Activated T-helper 1 cell treated with Interleukin-2 at 50 U/mL for 16 hours (primary cell): ENCODE measurements around the gene RFX8.
"Not testable (repeated sequence)": the region's sequence is repeated elsewhere in the genome, so short reads cannot be mapped to it uniquely, and the experiment has no call there.

Experiments
- DNase-seq: peaks from one replicate; pipeline ENCODE4 v3.0.0-alpha.2; 2020; ENCODE audit warnings: low read depth

RFX8 gene

DNA sequence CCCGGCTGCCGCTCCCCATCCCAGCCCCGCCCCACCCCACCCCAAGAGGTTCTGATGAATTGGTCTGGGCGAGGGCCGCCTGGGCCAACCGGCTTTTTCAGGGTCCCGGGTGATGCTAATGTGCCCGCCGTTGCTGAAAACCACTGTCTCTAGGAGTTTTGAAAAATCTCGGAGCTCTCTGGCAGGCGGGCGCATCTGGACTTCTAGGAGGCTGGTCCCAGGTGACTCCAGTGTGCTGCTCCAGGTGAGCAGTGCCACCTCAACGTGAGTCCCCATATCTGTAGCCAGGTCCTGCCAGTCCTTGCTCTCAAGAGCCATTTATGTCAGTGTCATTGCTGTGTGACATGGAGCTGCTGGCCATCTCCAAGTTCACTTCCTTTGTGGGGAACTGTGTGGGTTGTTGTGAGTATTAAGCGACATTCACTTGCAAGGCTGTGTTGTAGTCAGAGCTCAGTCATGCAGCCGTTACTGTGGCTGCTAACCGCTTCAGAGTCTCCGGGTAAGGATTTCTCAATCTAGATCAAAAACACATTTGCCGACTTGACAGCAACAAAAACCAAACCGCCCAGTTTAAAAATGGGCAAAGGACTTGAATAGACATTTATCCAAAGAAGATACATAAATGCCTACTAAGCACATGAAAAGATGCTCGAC is at the start of gene RFX8:
TSS of gene RFX8 (minus strand) at position 382 of the 654 bp plus-strand sequence. CDS start 8,264 bp downstream, outside the sequence.
- DNase-seq: peak; percentile 9

DNA sequence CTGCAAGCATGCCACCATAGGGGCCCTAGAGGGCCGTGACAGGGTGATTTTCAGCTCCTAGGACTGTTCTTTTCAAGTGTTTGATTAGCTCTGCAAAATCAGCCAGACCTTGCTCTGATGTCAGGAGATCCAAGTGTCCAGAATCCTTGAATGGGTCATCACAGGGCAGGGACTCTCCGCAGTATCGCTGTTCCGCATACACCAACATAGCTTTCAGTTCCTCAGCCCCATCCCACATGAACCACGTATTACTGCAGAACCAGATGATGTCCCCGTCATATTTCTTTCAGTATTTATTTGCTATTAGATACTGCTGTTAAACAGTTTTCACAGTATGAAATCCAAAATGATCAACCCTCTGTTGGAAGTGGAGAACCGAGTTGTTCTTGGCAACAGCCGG is 46.6 kb upstream of the RFX8 start:
- DNase-seq: no peak

DNA sequence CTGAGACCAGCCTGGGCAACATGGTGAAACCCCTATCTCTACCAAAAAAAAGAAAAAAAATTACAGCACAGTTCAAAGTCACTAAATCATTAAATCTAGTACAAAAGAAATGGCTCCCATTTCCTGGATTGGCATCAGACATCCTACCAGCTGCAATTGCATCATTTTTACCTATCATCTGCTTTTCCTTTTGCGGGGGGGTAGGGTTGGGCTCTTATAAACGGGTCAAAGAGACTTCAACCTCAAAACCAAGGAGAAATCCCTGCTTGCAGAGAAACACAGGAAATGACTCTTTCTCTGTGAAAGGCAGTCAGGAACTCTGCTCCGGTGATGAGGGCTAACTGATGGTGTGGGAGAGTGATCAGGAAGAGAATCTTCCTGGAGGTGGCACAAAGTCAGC is 45.3 kb upstream of the RFX8 start:
- DNase-seq: no peak

DNA sequence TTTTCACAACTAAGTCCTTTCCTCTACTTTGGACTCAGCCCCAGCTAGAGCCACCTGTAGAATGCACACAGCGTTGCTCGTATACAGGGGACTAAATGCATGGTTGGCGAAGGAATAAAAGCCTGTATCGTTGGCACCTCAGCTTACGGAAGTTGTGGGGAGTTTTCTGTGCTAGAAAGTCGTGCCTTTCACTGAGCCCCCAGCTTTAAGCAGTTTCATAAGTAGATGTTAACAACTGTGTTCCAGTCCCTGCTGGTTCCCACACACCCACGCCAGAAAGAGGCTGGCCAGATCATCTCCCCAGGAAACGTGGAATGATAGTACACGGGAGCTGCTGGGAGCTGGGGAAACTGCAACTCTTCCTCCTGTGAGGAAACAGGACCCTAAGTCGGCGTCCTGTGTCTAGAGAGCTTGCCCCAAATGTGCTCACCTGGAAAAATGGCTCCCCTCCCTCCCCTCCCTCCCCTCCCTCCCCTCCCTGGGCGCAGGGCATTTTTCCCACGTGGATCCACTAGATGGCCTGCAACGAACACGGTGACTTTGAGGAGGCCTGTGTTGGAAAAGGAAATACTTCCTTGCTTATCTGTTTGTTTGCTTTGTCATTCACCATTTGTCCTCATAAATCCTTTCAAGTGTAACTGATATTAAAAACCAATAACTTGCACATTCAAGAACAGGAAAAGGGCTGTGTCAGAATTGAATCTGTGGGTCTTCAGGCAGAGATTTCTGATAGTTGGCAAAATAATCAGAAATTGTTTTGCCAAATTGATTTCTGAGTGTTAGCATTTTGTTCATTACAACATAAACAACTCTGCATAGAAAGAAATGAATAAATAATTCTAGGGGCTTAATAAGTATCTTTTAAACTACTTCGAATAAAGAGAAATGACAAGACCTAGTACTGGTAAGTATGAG is 43.9 kb upstream of the RFX8 start:
- DNase-seq: no peak

DNA sequence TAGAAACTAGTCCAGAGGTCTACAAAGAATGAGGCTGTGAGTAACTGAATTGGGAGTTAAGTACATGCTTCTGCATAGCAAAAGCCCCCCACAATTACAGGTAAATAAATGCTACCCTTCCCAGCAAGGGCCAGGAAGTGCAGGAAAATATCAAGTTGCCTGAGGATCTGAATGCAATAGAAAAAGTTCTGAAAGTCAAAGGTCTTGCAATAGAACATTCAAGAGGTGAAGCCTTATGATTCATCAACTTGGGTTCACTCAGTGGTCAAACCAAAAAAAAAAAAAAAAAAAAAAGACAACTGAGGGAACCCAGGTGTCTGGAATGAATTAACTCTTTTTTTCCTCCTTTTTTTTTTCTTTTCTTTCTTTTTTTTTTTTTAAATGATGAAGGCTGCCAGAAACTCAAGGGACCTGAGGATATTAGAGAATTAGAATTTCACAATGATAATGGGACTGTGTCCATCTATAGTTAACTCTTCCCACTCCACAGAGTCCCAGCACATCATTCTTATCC is 42.9 kb upstream of the RFX8 start:
- DNase-seq: no peak

DNA sequence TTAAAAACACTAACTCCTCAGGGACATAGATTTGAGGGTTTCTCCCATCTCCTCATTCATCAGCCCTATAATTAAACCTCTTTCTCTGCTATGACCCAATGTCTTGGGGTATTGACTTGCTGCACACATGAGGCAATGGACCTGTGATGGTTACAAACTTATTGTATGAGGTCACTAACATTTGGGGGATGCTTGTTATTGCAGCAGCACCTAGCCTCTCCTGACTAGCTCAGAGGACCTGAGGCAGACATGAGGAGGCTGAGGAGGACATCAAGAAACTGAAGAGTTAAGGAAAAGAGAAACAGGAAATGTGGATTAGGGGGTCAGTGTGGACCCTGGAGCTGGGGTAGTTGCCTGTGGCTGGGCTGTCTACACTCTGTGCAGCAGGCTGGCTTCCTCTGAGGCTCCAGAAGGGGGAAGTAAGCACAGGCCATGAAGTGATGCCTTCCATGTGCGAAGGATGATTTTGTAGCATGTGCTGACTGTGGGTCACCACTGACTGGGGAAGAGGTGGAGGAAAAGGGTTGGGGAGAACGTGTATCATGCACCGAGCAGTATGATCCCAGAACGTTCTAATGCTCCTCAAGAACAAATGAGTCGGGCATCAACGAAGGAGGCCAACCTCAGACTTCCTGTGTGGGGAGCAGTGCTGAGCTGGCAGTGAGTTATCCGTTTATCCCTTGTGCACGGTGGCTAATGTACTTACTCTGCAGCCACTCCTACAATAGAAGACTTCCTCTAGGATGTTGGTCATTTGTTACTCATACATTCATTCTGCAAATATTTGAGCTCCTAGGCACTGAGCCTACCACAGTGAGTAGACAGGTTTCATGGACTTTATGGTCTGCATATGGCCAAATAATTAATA is 42.1 kb upstream of the RFX8 start:
- no peak for DNase-seq

DNA sequence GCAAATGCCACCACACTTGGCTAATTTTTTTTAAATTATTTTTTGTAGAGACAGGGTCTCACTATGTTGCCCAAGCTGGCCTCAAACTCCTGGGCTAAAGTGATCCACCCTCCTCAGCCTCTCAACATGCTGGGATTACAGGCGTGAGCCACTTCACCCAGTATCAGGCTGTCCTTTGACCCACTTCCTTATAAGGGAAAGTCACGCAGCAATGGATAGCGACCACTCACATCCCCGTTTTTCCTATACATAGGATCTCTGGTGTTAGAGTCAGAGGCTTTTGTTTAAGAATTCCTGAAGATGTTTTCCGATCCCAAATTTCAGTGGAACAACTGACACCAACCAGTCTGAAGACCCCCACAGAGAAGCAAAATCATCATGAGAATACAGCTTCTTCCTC is 41.4 kb upstream of the RFX8 start:
- no peak for DNase-seq

DNA sequence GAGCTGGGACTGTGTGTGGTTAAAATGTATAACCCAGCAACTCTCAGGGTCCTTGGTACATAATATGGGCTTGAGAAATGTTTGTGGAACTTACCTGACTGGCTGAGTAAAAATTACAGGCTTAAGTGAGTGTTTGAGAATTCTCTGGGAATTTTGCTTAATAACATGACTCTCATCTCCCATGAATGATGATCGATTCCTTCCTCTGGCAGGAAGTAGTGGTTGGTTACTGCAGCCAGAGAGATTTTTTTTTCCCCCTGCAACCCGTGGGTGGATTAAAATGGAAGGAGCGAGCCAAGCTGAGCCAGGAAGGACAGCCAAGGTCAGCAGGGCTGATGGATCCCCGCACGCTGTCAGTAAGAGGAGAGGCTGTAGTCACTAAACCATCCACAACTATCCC is 40.6 kb upstream of the RFX8 start:
- DNase-seq: no peak

DNA sequence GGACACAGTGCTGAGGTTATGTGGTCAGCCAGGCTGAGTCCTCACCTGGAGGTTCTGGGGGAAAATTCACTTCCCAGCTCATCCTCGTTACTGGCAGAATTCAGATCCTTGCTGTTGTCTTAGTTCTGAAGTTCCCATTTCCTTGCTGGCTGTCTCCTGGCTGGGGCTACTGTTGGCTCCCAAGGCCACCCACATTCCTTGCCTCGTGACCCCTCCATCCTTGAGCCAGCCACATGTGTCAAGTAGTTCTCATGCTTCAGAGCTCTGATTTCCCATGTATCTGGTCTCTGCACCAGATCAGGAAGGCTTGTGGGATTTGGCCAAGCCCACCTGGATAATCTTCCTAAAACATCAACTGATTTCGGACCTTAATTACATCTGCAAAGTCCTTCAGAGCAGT is 38.1 kb upstream of the RFX8 start:
- DNase-seq: no peak

DNA sequence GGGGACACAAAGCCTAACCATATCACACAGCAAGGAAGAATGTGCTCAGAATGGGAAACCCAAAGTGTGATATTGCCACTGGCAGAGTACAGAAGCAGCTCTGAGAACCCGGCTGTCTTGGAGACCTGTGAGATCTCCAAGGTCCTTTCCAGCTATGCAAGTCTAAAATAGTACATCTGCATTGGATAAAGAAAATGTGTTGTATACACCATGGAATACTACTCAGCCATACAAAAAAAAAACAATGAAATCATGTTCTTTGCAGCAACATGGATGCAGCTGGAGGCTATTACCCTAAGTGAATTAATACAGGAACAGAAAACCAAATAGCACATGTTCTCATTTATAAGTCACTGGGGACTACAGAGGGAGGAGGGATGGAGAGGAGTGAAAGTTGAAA is 36.5 kb upstream of the RFX8 start:
- no peak for DNase-seq

DNA sequence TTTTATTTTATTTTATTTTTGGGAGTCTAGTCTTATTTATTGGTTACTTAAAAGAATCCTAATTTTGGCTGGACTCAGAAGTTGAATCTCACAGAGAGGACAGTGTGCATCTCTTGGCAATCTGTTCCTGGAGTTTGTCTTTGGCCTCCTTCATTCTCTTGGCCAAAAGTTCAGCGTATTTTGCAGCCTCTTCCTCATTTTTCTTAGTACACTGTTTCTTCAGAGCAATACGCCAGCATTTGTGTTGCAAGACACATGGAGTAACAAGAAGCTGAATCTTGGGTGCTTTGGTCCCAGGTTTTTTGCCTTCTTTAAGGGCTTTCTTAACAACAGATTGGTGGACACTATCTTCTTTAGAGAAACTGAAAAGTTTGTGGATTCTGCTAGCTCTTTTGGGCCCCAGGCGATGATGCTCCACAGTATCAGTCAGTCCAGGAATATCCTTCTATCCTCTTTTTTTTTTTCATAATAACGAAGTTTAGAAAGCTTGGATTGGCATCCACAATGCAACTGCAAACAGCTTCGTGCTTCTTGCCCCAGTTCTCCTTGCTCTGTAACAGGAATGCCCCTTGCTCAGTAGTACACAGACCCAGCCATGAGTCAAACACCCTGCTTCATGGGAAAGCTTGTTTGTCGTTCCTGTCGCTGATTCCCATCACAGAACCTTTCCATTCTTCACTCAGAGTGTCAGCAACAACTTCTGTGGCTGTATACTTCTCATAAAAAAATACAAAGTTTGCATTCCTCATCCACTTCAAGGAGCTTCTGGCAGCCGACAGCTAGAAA is 34.8 kb upstream of the RFX8 start:
- no peak for DNase-seq

DNA sequence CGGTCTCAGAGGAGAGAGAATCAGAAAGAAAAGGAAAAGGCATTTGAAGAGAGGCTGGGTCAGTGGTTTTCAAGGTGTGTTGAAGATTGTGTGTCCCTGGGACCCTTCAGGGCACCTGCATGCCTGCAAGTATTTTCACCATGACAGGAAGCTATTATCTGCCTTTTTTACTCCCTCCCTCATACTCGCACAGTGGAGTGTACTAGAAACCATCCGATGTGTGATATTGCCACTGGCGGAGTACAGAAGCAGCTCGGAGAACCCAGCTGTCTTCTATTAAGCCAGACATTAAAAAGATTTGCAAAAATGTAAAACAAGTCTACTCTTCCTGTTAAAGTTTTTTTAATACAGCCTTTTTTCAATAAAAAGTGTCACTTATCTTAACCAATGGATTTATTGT is 33.7 kb upstream of the RFX8 start:
- DNase-seq: no peak

DNA sequence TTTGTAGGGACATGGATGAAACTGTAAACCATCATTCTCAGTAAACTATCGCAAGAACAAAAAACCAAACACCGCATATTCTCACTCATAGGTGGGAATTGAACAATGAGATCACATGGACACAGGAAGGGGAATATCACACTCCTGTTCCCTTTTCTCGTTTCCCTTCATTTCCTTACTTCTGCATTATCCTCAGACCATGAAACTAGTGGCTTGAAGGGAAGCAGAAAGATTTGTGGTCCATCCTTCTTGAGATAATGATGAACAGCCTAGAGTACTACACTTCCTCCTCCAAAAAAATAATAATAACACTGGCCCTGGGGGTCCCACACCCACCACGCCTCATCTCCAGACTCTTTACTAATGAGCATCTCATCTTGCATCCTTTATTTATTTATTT is 30.4 kb upstream of the RFX8 start:
- DNase-seq: not testable (repeated sequence)

DNA sequence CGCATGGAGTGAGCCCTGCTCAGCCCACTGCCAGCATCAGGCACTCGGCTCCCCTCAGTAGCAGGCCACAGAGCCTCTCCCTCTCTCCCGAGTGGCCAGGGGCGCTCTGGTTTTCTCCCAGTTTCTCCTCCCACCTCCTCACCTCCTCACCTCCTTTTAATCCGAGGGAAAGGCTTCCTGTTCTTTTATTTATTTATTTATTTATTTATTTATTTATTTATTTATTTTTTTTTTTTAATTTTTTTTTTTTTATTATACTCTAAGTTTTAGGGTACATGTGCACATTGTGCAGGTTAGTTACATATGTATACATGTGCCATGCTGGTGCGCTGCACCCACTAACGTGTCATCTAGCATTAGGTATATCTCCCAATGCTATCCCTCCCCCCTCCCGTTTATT is 29.8 kb upstream of the RFX8 start:
- DNase-seq: not testable (repeated sequence)

DNA sequence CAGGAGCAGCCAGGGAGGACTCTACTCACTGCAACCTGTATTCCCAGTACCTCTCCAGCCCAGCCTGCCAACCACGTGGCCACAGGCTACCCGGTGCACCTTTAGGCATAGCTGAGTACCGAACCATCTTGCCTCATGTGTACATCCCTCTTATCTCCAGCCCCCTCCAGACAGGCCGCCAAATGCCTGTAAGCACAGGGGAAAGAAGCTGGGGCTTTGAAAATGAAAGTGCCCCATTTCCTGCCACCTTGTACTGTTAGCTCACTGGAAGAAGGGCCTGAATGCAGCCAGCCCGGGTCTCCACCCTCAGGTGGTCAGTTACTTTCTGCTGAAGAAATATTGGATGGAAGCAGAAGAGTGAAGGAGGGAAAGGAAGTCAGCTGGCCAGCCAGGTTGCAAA is 27.2 kb upstream of the RFX8 start:
- no peak for DNase-seq

DNA sequence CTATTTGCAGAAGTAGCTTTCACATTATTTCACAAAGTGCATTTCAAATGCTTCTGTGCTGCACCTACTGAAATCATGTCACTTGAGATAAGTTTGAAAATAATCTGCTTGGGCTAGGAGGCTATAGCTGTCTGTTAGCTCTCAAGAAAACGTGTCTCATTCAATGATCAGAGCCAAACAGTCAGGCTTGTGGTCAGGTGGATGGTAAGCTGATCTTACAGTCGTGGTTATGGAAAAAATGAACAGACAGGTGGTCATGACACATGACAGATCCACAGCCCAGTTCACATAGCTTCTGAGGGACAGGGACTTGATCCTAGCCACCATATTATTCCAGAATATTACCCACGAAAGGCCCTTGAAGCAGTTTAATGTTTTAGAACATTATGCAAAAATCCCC is 26.5 kb upstream of the RFX8 start:
- no peak for DNase-seq

DNA sequence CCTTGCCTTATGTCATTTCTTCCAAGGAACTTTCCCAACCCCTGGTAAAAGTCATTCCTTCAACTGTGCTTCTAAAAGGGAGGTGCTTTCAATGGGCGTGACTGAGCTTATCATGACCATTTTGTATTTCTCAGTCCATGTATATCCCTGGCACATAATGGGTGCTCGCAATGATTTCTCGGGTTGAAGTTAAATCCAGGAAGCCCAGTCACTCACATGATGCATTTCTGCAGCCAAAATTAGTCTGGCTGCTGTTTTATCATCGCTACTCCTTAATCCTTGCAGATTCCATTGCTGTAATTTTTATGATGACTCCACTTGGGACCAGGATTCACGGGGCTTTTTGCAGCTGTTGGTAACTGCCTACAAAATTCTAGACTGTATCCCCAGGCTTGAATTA is 25.9 kb upstream of the RFX8 start:
- no peak for DNase-seq

DNA sequence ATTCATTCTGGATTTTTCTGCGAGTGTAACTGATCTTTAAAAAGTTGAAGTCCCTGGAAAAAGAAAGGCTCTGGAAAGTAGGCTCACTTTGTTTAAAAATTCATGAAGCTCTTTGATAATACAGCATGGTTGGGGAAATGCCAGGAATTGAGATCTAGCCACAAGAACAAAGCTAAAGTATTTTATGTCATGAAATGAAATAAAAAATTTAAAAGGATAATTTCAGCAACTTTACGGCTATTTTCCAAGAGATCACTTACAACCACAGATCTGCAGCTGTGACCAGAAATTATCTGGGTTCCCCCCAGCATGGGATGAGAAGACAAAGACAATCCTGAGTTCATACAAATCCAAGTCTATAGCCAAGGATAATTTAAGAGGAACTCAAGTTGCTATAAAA is 25.3 kb upstream of the RFX8 start:
- no peak for DNase-seq

DNA sequence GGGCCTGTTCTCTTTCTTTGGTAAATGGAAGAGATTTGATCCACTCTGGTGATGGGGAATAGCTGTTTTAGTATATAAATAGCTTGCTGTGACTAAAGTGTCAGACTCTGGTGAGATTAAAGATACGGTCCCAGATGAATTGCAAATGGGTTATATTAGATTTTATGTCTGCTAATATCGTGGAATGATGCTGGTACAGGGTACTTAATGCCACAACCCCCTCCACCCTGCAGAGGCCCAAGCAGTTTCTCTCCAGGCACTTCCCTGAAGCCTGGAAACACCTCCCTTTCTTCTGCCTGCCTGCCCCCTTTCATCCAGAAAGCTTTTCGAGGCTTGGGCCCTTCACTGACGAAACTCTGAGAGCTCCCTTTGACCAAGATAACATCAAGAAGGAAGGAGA is 21.4 kb upstream of the RFX8 start:
- no peak for DNase-seq

DNA sequence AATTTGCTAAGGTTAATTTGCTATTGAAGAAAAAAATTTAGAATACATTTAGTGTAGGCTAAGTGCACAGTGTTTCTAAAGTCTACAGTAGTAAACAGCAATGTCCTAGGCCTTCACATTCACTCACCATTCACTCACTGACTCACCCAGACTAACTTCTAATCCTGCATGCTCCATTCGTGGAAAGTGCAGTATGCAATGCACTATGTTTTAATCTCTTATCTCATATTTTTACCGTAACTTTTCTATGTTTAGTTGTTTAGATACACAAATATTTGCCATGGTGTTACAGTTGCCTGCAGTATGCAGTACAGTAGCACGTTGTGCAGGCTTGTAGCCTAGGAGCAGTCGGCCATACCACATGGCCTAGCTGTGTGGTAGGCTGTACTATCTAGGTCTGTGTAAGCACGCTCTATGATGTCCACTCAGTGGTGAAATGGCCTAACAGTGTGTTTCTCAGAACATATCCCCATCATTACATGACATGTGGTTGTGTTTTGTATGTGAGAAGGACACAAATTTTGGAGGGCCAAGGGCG is 18.1 kb upstream of the RFX8 start:
- no peak for DNase-seq

DNA sequence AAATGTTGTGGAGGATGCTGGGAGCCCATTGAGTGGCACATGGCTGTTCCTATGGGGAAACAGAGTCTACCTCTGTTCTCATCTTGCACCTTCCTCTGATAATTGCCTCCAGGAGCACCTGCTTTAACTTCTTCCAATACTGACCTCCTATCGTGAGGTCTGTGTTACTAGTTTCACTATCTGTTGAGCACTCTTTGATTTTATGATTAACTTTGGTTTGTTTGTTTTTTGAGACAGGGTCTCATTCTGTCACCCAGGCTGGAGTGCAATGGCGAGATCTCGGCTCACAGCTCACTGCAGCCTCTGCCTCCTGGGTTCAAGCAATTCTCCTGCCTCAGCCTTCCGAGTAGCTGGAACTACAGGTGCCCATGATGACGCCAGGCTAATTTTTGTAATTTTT is 12.1 kb upstream of the RFX8 start:
- DNase-seq: no peak
